WTC11 (cell line): ENCODE data around the gene EXOC4.

ENCODE experiments used
- RELA ChIP-seq: sonication (generic); formaldehyde crosslinking; IDR thresholded peaks from 2 replicates; pipeline ENCODE4 v1.8.1; 2022; ENCODE audit warnings: missing genetic modification reagents, mild to moderate bottlenecking, borderline replicate concordance
- ZNF317 ChIP-seq: sonication (generic); formaldehyde crosslinking; IDR thresholded peaks from 2 replicates; pipeline ENCODE4 v1.8.1; 2023; ENCODE audit warnings: low read depth, mild to moderate bottlenecking, moderate library complexity, missing genetic modification reagents, borderline replicate concordance
- TF ChIP-seq, protein P1 (sequence below): sonication (generic); formaldehyde crosslinking; IDR thresholded peaks from 2 replicates; pipeline ENCODE4 v1.8.0; 2022; ENCODE audit warnings: mild to moderate bottlenecking, missing genetic modification reagents

DNA sequence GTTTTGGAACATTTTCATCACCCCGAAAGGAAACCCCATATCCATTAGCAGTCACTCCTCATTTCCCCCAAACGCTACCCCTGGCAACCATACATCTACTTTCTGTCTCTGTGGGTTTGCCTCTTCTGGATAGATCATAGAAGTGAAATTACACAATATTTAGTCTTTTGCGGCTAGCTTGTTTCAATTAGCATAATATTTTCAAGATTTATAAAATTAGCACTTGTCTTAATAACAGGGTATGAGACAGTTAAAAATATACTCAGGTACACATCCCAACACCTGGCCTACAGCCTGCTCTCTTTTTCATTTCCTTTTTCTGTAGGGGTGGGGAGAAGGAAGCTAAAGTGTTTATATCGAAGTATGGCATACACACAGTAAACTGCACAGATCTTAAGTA, 792.8 kb downstream of the EXOC4 start:
- TF ChIP-seq ZNF317 (CRISPR knock-in tag): no peak
- TF ChIP-seq RELA: no peak
- TF ChIP-seq, protein P1, sequence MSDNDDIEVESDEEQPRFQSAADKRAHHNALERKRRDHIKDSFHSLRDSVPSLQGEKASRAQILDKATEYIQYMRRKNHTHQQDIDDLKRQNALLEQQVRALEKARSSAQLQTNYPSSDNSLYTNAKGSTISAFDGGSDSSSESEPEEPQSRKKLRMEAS (CRISPR knock-in tag): no peak
